Activated CD8-positive, alpha-beta T cell treated with anti-CD3 and anti-CD28 coated beads, Interleukin-2, amount 10 ng/mL, durations not matched to agents 7 days and 5 days (primary cell): Measurements from ENCODE around the gene CASQ1. TPM values are rescaled to one million over a fixed set of nuclear protein-coding genes. Genes with fewer than 3 reads are reported as not detected.

Source experiments
- ATAC-seq: fragments of 150-1000 bp; cut with Tn5 transposase; one replicate; pipeline ENCODE4 v1.10.0; 2021; ENCODE audit warnings: moderate library complexity
- CTCF ChIA-PET: fragments of 350-600 bp; sonication (Branson Sonifier 250); formaldehyde crosslinking; loops from one replicate; lab custom pipeline; 2021; ENCODE audit warnings: antibody characterized with exemption; lab: Charles Lee
- POLR2A ChIA-PET: fragments of 350-600 bp; sonication (Branson Sonifier 250); formaldehyde crosslinking; loops from one replicate; lab custom pipeline; 2021; ENCODE audit warnings: antibody characterized with exemption; lab: Charles Lee
- DNase-seq: peaks from one replicate; pipeline ENCODE4 v3.0.0-alpha.2; 2020
- H3K27ac Mint-ChIP-seq: one replicate; pipeline ENCODE4 v1.8.0; 2021; ENCODE audit warnings: mild to moderate bottlenecking, mixed read lengths
- H3K27me3 Mint-ChIP-seq: one replicate; pipeline ENCODE4 v1.8.0; 2021; ENCODE audit warnings: low read depth, mixed read lengths
- H3K36me3 Mint-ChIP-seq: one replicate; pipeline ENCODE4 v1.8.0; 2021; ENCODE audit warnings: low read depth, mixed read lengths
- H3K4me1 Mint-ChIP-seq: one replicate; pipeline ENCODE4 v1.8.0; 2021; ENCODE audit warnings: low read depth, mixed read lengths
- H3K4me3 Mint-ChIP-seq: one replicate; pipeline ENCODE4 v1.8.0; 2021; ENCODE audit warnings: mild to moderate bottlenecking, mixed read lengths
- H3K9me3 Mint-ChIP-seq: one replicate; pipeline ENCODE4 v1.8.0; 2022; ENCODE audit warnings: mixed read lengths; ENCODE audit not compliant: insufficient read depth
- total RNA-seq, 2 experiments: library from RNA; stranded (reverse); gene quantifications; one replicate each; pipeline ENCODE4 v1.2.3, GENCODE V29; 2021

CASQ1 gene
- total RNA-seq, 2 experiments from 2014 or later, result not detected

GRCh38 chr1:160232911-160233310 is 42.5 kb downstream of the CASQ1 start:
- Mint-ChIP-seq H3K4me3 (no peak overlapping the region), H3K9me3 (no peaks in the 10 kb centered on the region), H3K27ac (no peak overlapping the region), H3K27me3 (no peaks in the 10 kb centered on the region), H3K36me3 (peaks cover 50% of the 10 kb centered on the region), H3K4me1 (no peaks in the 10 kb centered on the region)
- ChIA-PET CTCF (interaction anchor here (0.8 to 2.9 kb wide), 4 partner anchors 19 to 147 kb away, joined by 3 to 10 read pairs (median 6); no protein-coding TSS in a partner anchor), POLR2A (interaction anchor here (1.1 to 1.2 kb wide), 2 partner anchors 8 to 29 kb away, joined by 3 read pairs; partner anchors contain the start of gene DCAF8)
- DNase-seq, result no peak
- ATAC-seq, result peak; percentile 36

- no peak overlapping the region for H3K4me3 Mint-ChIP-seq
- no peak overlapping the region for H3K27ac Mint-ChIP-seq
- ChIA-PET CTCF (interaction anchor here (2.3 kb wide), 1 partner anchor 8 kb away, joined by 6 read pairs; no protein-coding TSS in a partner anchor), POLR2A (no interaction called here)
- H3K36me3 Mint-ChIP-seq, result peaks cover 49% of the 10 kb centered on the region
- H3K9me3 Mint-ChIP-seq, result no peaks in the 10 kb centered on the region
- no peaks in the 10 kb centered on the region for H3K27me3 Mint-ChIP-seq
- DNase-seq (no peak), ATAC-seq (no peak)
- H3K4me1 Mint-ChIP-seq, result no peaks in the 10 kb centered on the region
Observed at GRCh38 chr1:160236806-160237205, 46.4 kb downstream of the CASQ1 start.

DNA sequence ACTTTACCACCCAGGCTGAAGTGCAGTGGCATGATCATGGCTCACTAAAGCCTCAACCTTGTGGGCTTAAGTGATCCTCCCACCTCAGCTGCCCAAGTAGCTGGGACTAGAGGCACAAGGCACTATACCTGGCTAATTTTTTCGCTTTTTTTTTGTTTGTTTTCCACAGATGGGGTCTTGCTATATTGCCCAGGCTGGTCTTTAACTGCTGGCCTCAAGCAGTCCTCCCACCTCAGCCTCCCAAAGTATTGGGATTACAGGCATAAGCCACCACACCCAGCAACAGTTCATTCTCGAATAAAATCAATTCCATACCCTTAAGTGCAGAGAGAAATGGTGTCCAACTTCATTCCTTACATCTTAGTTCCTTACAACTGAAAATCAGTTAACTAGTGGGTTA is 47.2 kb downstream of the CASQ1 start:
- Mint-ChIP-seq H3K27ac (no peak overlapping the region), H3K27me3 (no peaks in the 10 kb centered on the region), H3K36me3 (peaks cover 48% of the 10 kb centered on the region), H3K4me3 (no peak overlapping the region), H3K9me3 (no peaks in the 10 kb centered on the region), H3K4me1 (no peaks in the 10 kb centered on the region)
- CTCF ChIA-PET, result interaction anchor here (1.0 to 7.1 kb wide), 2 partner anchors 9 to 14 kb away, joined by 3 to 72 read pairs; no protein-coding TSS in a partner anchor
- no peak for DNase-seq
- POLR2A ChIA-PET, result no interaction called here
- no peak for ATAC-seq

DNA sequence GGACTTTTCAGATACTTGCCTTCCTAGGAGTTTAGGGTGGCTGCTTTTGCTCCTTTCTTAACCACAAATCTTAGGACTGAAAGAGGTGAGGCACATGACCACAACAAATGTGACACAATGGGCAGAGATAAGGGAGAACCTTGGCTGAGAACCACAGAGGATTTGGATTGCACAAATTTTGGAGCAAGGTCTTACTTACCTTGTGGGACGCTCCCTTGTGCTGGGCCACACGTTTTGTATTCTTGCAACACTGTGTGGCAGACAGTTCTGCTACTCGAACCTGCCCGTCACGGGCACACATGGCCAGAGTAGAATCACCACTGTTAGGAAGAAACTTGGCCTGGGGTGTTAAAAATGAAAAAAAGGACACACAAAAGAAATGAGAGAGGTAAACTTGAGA is 48.0 kb downstream of the CASQ1 start:
- Mint-ChIP-seq H3K9me3 (no peaks in the 10 kb centered on the region), H3K27me3 (no peaks in the 10 kb centered on the region), H3K4me1 (no peaks in the 10 kb centered on the region), H3K36me3 (peaks cover 42% of the 10 kb centered on the region), H3K27ac (no peak overlapping the region), H3K4me3 (no peak overlapping the region)
- DNase-seq (no peak), ATAC-seq (no peak)
- ChIA-PET CTCF (interaction anchor here (1.0 to 7.1 kb wide), 8 partner anchors 8 to 192 kb away, joined by 3 to 72 read pairs (median 4); no protein-coding TSS in a partner anchor), POLR2A (no interaction called here)

- Mint-ChIP-seq H3K9me3 (no peaks in the 10 kb centered on the region), H3K36me3 (peaks cover 41% of the 10 kb centered on the region), H3K4me1 (no peaks in the 10 kb centered on the region), H3K4me3 (no peak overlapping the region), H3K27me3 (no peaks in the 10 kb centered on the region), H3K27ac (no peak overlapping the region)
- ChIA-PET POLR2A (no interaction called here), CTCF (interaction anchor here (1.1 to 7.1 kb wide), 8 partner anchors 12 to 194 kb away, joined by 3 to 72 read pairs (median 4); no protein-coding TSS in a partner anchor)
- ATAC-seq (no peak), DNase-seq (no peak)
Observed at GRCh38 chr1:160239582-160240299, 49.4 kb downstream of the CASQ1 start.

DNA sequence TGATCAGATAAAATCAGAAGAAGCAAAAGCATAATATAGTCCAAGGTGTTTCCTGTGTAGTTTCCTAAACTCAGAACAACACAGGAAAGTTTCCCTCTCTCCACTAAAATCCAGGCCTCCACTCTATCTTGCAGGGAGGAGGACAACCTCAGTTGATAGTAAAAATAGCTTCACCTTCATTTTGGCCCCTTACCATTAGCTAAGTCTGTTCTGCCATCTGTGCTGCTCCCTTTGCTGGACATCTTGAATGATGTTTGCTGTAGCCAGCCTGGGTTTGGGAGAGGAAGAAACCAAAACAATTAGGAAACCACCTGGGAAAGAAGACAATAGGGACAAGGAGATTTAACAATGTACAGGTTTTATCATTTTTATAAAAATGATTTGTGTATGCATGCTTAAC is 53.4 kb downstream of the CASQ1 start:
- CTCF ChIA-PET, result interaction anchor here (1.0 to 7.1 kb wide), 8 partner anchors 8 to 165 kb away, joined by 3 to 72 read pairs (median 4); no protein-coding TSS in a partner anchor
- no peak for DNase-seq
- POLR2A ChIA-PET, result interaction anchor here (1.2 kb wide), 1 partner anchor 17 kb away, joined by 3 read pairs; no protein-coding TSS in a partner anchor

GRCh38 chr1:160244209-160244608 is 53.8 kb downstream of the CASQ1 start:
- ChIA-PET CTCF (interaction anchor here (1.1 to 7.1 kb wide), 5 partner anchors 7 to 165 kb away, joined by 3 to 72 read pairs (median 5); no protein-coding TSS in a partner anchor), POLR2A (interaction anchor here (1.2 kb wide), 1 partner anchor 16 kb away, joined by 3 read pairs; no protein-coding TSS in a partner anchor)
- no peaks in the 10 kb centered on the region for H3K27me3 Mint-ChIP-seq
- H3K36me3 Mint-ChIP-seq, result peaks cover 17% of the 10 kb centered on the region
- no peak overlapping the region for H3K4me3 Mint-ChIP-seq
- H3K4me1 Mint-ChIP-seq, result no peaks in the 10 kb centered on the region
- ATAC-seq (no peak), DNase-seq (no peak)
- H3K9me3 Mint-ChIP-seq, result no peaks in the 10 kb centered on the region
- no peak overlapping the region for H3K27ac Mint-ChIP-seq

More for the DNA sequence above, 53.4 kb downstream of the CASQ1 start:
- no peaks in the 10 kb centered on the region for H3K27me3 Mint-ChIP-seq
- no peak overlapping the region for H3K4me3 Mint-ChIP-seq
- no peaks in the 10 kb centered on the region for H3K4me1 Mint-ChIP-seq
- no peak overlapping the region for H3K27ac Mint-ChIP-seq
- H3K36me3 Mint-ChIP-seq, result peaks cover 22% of the 10 kb centered on the region
- ATAC-seq, result no peak
- H3K9me3 Mint-ChIP-seq, result no peaks in the 10 kb centered on the region

GRCh38 chr1:160245434-160245833 is 55.1 kb downstream of the CASQ1 start:
- ATAC-seq (no peak), DNase-seq (no peak)
- Mint-ChIP-seq H3K4me3 (no peak overlapping the region), H3K36me3 (peaks cover 7% of the 10 kb centered on the region), H3K27me3 (no peaks in the 10 kb centered on the region), H3K27ac (no peak overlapping the region), H3K4me1 (no peaks in the 10 kb centered on the region), H3K9me3 (no peaks in the 10 kb centered on the region)
- CTCF ChIA-PET, result interaction anchor here (0.7 to 2.0 kb wide), 3 partner anchors 10 to 128 kb away, joined by 3 to 6 read pairs (median 4); no protein-coding TSS in a partner anchor
- POLR2A ChIA-PET, result no interaction called here

DNA sequence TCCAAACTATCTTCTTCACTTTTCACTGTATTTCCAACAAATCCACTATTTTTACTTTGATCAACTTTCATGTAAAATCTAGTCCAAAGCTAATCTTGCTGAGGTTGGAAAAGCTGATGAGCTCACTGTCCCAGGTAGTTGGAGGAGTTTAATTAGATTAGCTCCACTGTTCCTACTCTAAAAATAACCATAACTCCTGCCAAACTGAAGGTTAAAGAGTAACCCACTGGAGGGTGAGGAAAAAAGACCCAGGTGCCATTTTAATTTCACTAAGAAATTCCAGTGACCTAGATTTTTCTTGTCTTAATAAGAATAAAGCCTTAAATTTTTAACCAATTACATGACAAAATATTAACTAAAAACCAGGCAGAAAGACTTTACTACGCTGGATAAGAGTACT is 56.7 kb downstream of the CASQ1 start:
- no peak overlapping the region for H3K4me3 Mint-ChIP-seq

GRCh38 chr1:160251011-160251410 is 60.6 kb downstream of the CASQ1 start:
- ChIA-PET CTCF (interaction anchor here (1.6 to 5.9 kb wide), 14 partner anchors 10 to 220 kb away, joined by 4 to 91 read pairs (median 18); partner anchors contain the start of genes CASQ1, DCAF8, KCNJ9 and PEX19), POLR2A (no interaction called here)
- Mint-ChIP-seq H3K27ac (peak overlapping the region; percentile 50), H3K4me1 (peaks cover 2% of the 10 kb centered on the region), H3K9me3 (no peaks in the 10 kb centered on the region), H3K36me3 (peaks cover 7% of the 10 kb centered on the region), H3K4me3 (no peak overlapping the region), H3K27me3 (no peaks in the 10 kb centered on the region)
- DNase-seq (no peak), ATAC-seq (no peak)

More for the DNA sequence above, 56.7 kb downstream of the CASQ1 start:
- CTCF ChIA-PET, result interaction anchor here (1.1 to 1.3 kb wide), 3 partner anchors 9 to 146 kb away, joined by 3 to 6 read pairs (median 4); no protein-coding TSS in a partner anchor
- POLR2A ChIA-PET, result no interaction called here
- peaks cover 2% of the 10 kb centered on the region for H3K4me1 Mint-ChIP-seq
- H3K36me3 Mint-ChIP-seq, result peaks cover 6% of the 10 kb centered on the region
- no peak overlapping the region for H3K27ac Mint-ChIP-seq
- DNase-seq, result no peak
- no peaks in the 10 kb centered on the region for H3K27me3 Mint-ChIP-seq
- ATAC-seq, result no peak
- H3K9me3 Mint-ChIP-seq, result no peaks in the 10 kb centered on the region
